Large intestine (tissue), 12 donors: Measurements from ENCODE around the gene LY6G6D. TPM values are rescaled to one million over a fixed set of nuclear protein-coding genes. Genes with fewer than 3 reads are reported as not detected.

Experiments
- DNase-seq, 2 donors: peaks; one replicate each; pipeline versions ENCODE4 v3.0.0 to v3.0.0-alpha.2; 2013
- H3K27ac ChIP-seq: one replicate; pipeline ENCODE4 v1.5.1; 2013; ENCODE audit warnings: low read length
- H3K27me3 ChIP-seq: 2 replicates; pipeline ENCODE4 v1.6.1; 2013; ENCODE audit warnings: low read length; ENCODE audit not compliant: control insufficient read depth, insufficient read depth
- H3K36me3 ChIP-seq: 2 replicates; pipeline ENCODE4 v1.6.1; 2013; ENCODE audit warnings: low read length; ENCODE audit not compliant: control insufficient read depth, insufficient read depth
- H3K4me1 ChIP-seq: one replicate; pipeline ENCODE4 v1.6.1; 2013; ENCODE audit warnings: low read length; ENCODE audit not compliant: control insufficient read depth, insufficient read depth
- H3K4me3 ChIP-seq: one replicate; pipeline ENCODE4 v1.5.1; 2013; ENCODE audit warnings: low read length
- H3K9me3 ChIP-seq: one replicate; pipeline ENCODE4 v1.6.1; 2013; ENCODE audit warnings: mild to moderate bottlenecking, low read depth, low read length, moderate library complexity; ENCODE audit not compliant: control insufficient read depth
- WGBS: methylation state at CpG from one replicate; pipeline ENCODE4 v1.1.5; 2013; ENCODE audit warnings: low lambda C conversion rate; ENCODE audit not compliant: insufficient coverage; 5-methylcytosine and 5-hydroxymethylcytosine counted together
- long read RNA-seq, 11 donors: transcript quantifications; one replicate each; lab custom pipeline, GENCODE V29; 2026
- polyA plus RNA-seq: library from polyadenylated mRNA; unstranded; fragments of 120-200 nt; gene quantifications from one replicate; pipeline ENCODE4 v1.2.1, GENCODE V29; 2013

The LY6G6D gene
- polyA plus RNA-seq, result 0.19 TPM
- long read RNA-seq, donor 1, result 0 reads
- long read RNA-seq, donor 2, result 0 reads
- long read RNA-seq, donor 3, result 0 reads
- long read RNA-seq, donor 4, result 0 reads
- long read RNA-seq, donor 5, result 0 reads
- long read RNA-seq, donor 6, result 0 reads
- long read RNA-seq, donor 7, partial matches to known transcripts, result 0 of 1 reads
- long read RNA-seq, donor 7, other reads (novel, unspliced or antisense), result 0 of 1 reads
- long read RNA-seq, donor 8, result 0 reads
- long read RNA-seq, donor 9, result 0 reads
- long read RNA-seq, donor 10, result 0 reads
- long read RNA-seq, donor 11, result 0 reads

GRCh38 chr6:31715022-31715958 is at the start of gene LY6G6D:
Gene LY6G6D, plus strand, starts transcription at chr6:31715348. Its CDS starts 8 bp downstream, at chr6:31715356.
- H3K9me3 ChIP-seq, result no peaks in the 10 kb centered on the region
- DNase-seq, result no peak
- peak within 1 kb of the TSS; percentile 53 for H3K27ac ChIP-seq
- H3K36me3 ChIP-seq, result no peaks in the 10 kb centered on the region
- no peaks in the 10 kb centered on the region for H3K27me3 ChIP-seq
- H3K4me3 ChIP-seq, result no peak within 1 kb of the TSS
- peaks cover 26% of the 10 kb centered on the region for H3K4me1 ChIP-seq
- no CpG with 5 or more reads among the region's 16 CpGs for WGBS

GRCh38 chr6:31665501-31666336 is 49.4 kb upstream of the LY6G6D start, which contains the start of gene CSNK2B:
Gene CSNK2B, plus strand, starts transcription at chr6:31666080. Its CDS starts 752 bp downstream, at chr6:31666832.
- Histone ChIP-seq H3K27me3 (no peaks in the 10 kb centered on the region), H3K9me3 (no peaks in the 10 kb centered on the region), H3K27ac (peak within 1 kb of the TSS; percentile 97), H3K4me3 (peak within 1 kb of the TSS; percentile 93), H3K36me3 (peaks cover 50% of the 10 kb centered on the region), H3K4me1 (peaks cover 25% of the 10 kb centered on the region)
- no CpG with 5 or more reads among the region's 63 CpGs for WGBS
- peak; percentile 97 to 98 for DNase-seq

- Histone ChIP-seq H3K27me3 (no peaks in the 10 kb centered on the region), H3K36me3 (peaks cover 57% of the 10 kb centered on the region), H3K9me3 (no peaks in the 10 kb centered on the region), H3K4me3 (peak overlapping the region; percentile 93), H3K4me1 (peaks cover 19% of the 10 kb centered on the region), H3K27ac (peak overlapping the region; percentile 97)
- no peak for DNase-seq
- WGBS, result 11% methylated on average over 6 of the region's 15 CpGs
These were observed 48.7 kb upstream of the LY6G6D start for GRCh38 chr6:31666337-31666965.

- peaks cover 3% of the 10 kb centered on the region for H3K4me1 ChIP-seq
- no peak within 1 kb of the TSS for H3K27ac ChIP-seq
- DNase-seq, result no peak
- H3K27me3 ChIP-seq, result no peaks in the 10 kb centered on the region
- H3K4me3 ChIP-seq, result no peak within 1 kb of the TSS
- 70% methylated on average over 2 of the region's 8 CpGs for WGBS
- peaks cover 64% of the 10 kb centered on the region for H3K36me3 ChIP-seq
- no peaks in the 10 kb centered on the region for H3K9me3 ChIP-seq
These were observed 45.5 kb upstream of the LY6G6D start, which contains the start of gene LY6G5B for GRCh38 chr6:31669676-31670075. Gene LY6G5B, plus strand, starts transcription at chr6:31669976. Its CDS starts 975 bp downstream, at chr6:31670951.

- Histone ChIP-seq H3K9me3 (no peaks in the 10 kb centered on the region), H3K4me1 (peaks cover 9% of the 10 kb centered on the region), H3K27me3 (no peaks in the 10 kb centered on the region), H3K36me3 (peaks cover 20% of the 10 kb centered on the region), H3K4me3 (no peak overlapping the region), H3K27ac (no peak overlapping the region)
- DNase-seq, result no peak
- WGBS, result no CpG with 5 or more reads among the region's 4 CpGs
These were observed 38.7 kb upstream of the LY6G6D start for GRCh38 chr6:31676322-31676903.

- H3K4me3 ChIP-seq, result no peak overlapping the region
- no peaks in the 10 kb centered on the region for H3K9me3 ChIP-seq
- no peak for DNase-seq
- no peak overlapping the region for H3K27ac ChIP-seq
- H3K27me3 ChIP-seq, result no peaks in the 10 kb centered on the region
- peaks cover 9% of the 10 kb centered on the region for H3K4me1 ChIP-seq
- peaks cover 15% of the 10 kb centered on the region for H3K36me3 ChIP-seq
- no CpG with 5 or more reads among the region's 6 CpGs for WGBS
These were observed 38.2 kb upstream of the LY6G6D start for GRCh38 chr6:31676904-31677303.

- no peaks in the 10 kb centered on the region for H3K27me3 ChIP-seq
- WGBS, result 75% methylated on average over 2 of the region's 8 CpGs
- peaks cover 9% of the 10 kb centered on the region for H3K4me1 ChIP-seq
These were observed 37.2 kb upstream of the LY6G6D start for GRCh38 chr6:31677955-31678354.

GRCh38 chr6:31680226-31681134 is 34.7 kb upstream of the LY6G6D start, which contains the start of gene LY6G5C:
Gene LY6G5C, minus strand, starts transcription at chr6:31681067. Its CDS starts 694 bp downstream, at chr6:31680373.
- Histone ChIP-seq H3K4me1 (peaks cover 15% of the 10 kb centered on the region), H3K9me3 (no peaks in the 10 kb centered on the region), H3K27ac (peak within 1 kb of the TSS; percentile 71), H3K27me3 (no peaks in the 10 kb centered on the region), H3K4me3 (peak within 1 kb of the TSS; percentile 53), H3K36me3 (no peaks in the 10 kb centered on the region)
- peak; percentile 80 to 82 for DNase-seq
- WGBS, result 10% methylated on average over 2 of the region's 17 CpGs

More at GRCh38 chr6:31677955-31678354, 37.2 kb upstream of the LY6G6D start:
- peaks cover 8% of the 10 kb centered on the region for H3K36me3 ChIP-seq
- H3K4me3 ChIP-seq, result no peak overlapping the region
- DNase-seq, result no peak
- no peaks in the 10 kb centered on the region for H3K9me3 ChIP-seq
- no peak overlapping the region for H3K27ac ChIP-seq
